ENCODE measurements around the gene PSTPIP1. TPM values are rescaled to one million over a fixed set of nuclear protein-coding genes. Genes with fewer than 3 reads are reported as not detected.

PSTPIP1 gene
- total RNA-seq, 2 experiments from 2014 or later: 1.5 to 27.4 TPM

DNA sequence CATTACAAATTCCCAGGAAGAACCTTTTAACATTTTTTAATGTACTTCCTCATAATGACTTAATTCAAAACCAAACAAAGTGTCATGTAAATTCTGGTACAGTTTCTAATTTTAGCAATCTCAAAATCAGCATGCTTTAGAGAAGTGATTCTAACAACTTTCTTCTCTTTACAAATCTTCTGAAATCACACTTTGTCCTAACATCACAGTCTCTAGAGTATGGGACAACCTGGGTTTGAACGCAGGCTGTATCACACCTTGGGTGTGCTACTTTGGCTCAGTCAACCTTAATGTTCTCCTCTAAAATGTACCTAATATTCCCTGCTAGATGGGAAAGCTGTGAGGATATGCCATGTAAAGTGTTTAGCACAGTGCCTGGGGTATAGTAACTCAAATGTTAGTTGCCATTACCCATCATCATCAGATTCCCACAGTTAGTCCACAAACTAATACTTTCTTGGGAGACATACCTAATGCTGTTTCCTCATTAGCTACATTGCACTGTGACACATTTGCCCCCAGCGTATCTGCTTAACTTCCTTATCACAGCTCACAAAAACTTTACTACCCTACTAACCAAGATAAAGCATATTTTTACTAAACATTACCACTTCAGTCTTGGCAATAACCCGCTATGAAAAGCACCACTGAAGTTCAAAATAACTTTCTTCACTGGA, 72.9 kb downstream of the PSTPIP1 start:
- no peak overlapping the region for H3K4me3 ChIP-seq (ENCODE audit: low read depth, low read length, poor library complexity, severe bottlenecking)
- H3K9me3 ChIP-seq (ENCODE audit: low read length): no peaks in the 10 kb centered on the region
- 0 out of 2 replicates have a peak, but pooled peaks cover 4% of the 10 kb centered on the region for H4K20me1 ChIP-seq (ENCODE audit: insufficient read depth, low read length)
- BruUV-seq (replicated peaks): no TSS peak
- no peak overlapping the region for H2AFZ ChIP-seq (ENCODE audit: low read length)
- no peaks in the 10 kb centered on the region for H3K36me3 ChIP-seq (ENCODE audit: insufficient read depth, low read length)
- H3K4me1 ChIP-seq (ENCODE audit: insufficient read depth, low read length, poor library complexity, severe bottlenecking): peaks cover 25% of the 10 kb centered on the region
- H3K9me2 ChIP-seq (ENCODE audit: insufficient read depth, low read length): no peaks in the 10 kb centered on the region
- POLR2A ChIA-PET: interaction anchor here (0.5 to 2.9 kb wide), 2 partner anchors 10 to 196 kb away, joined by 3 to 21 read pairs; no protein-coding TSS in a partner anchor
- H3K4me2 ChIP-seq (ENCODE audit: low read length): no peak overlapping the region; the same call in 1 of the 2 replicates
- DNase-seq (ENCODE audit: low spot score): no peak
- H3K27ac ChIP-seq (ENCODE audit: low read depth, low read length, poor library complexity, severe bottlenecking): no peak overlapping the region
- CTCF ChIA-PET (ENCODE audit: unreplicated experiment): no interaction called here
- intact Hi-C loops (cut with micrococcal nuclease; ENCODE audit: unreplicated experiment): no loop called here
- no peaks in the 10 kb centered on the region; the same call in 1 of the 2 replicates for H3K79me2 ChIP-seq (ENCODE audit: insufficient read depth, low read depth, low read length)
- TF ChIP-seq, protein P1, sequence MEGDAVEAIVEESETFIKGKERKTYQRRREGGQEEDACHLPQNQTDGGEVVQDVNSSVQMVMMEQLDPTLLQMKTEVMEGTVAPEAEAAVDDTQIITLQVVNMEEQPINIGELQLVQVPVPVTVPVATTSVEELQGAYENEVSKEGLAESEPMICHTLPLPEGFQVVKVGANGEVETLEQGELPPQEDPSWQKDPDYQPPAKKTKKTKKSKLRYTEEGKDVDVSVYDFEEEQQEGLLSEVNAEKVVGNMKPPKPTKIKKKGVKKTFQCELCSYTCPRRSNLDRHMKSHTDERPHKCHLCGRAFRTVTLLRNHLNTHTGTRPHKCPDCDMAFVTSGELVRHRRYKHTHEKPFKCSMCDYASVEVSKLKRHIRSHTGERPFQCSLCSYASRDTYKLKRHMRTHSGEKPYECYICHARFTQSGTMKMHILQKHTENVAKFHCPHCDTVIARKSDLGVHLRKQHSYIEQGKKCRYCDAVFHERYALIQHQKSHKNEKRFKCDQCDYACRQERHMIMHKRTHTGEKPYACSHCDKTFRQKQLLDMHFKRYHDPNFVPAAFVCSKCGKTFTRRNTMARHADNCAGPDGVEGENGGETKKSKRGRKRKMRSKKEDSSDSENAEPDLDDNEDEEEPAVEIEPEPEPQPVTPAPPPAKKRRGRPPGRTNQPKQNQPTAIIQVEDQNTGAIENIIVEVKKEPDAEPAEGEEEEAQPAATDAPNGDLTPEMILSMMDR (conservative IDR thresholded peaks at IDR 0.05; ENCODE audit: low read length): no peak
- no peak for TF ChIP-seq EZH2phosphoT487 (IDR thresholded peaks at IDR 0.05; ENCODE audit: borderline replicate concordance, low read depth, low read length)

DNA sequence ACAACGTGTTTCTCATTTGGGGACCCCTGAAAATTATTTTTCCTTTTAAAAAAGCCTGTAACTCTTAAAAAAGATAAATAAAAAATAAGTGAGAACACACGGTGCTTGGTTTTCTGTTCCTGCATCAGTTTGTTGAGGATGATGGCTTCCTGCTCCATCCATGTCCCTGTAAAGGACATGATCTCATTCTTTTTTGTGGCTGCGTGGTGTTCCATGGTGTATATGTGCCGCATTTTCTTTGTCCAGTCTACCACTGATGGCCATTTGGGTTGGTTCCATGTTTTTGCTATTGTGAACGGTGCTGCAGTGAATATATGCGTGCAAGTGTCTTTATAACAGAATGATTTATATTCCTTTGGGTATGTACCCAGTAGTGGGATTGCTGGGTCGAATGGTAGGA, 73.7 kb downstream of the PSTPIP1 start:
- no peak overlapping the region for H3K4me3 ChIP-seq (ENCODE audit: low read depth, low read length, poor library complexity, severe bottlenecking)
- H3K36me3 ChIP-seq (ENCODE audit: insufficient read depth, low read length): no peaks in the 10 kb centered on the region
- ChIA-PET CTCF (ENCODE audit: unreplicated experiment) (no interaction called here), POLR2A (interaction anchor here (0.5 to 2.9 kb wide), 2 partner anchors 11 to 197 kb away, joined by 3 to 21 read pairs; no protein-coding TSS in a partner anchor)
- no peaks in the 10 kb centered on the region for H3K9me2 ChIP-seq (ENCODE audit: insufficient read depth, low read length)
- no peak overlapping the region for H2AFZ ChIP-seq (ENCODE audit: low read length)
- DNase-seq (ENCODE audit: low spot score): no peak
- no peak overlapping the region for H3K27ac ChIP-seq (ENCODE audit: low read depth, low read length, poor library complexity, severe bottlenecking)
- TSS peak; percentile 61 for BruUV-seq (replicated peaks)
- peaks cover 25% of the 10 kb centered on the region for H3K4me1 ChIP-seq (ENCODE audit: insufficient read depth, low read length, poor library complexity, severe bottlenecking)
- TF ChIP-seq EZH2phosphoT487 (IDR thresholded peaks at IDR 0.05; ENCODE audit: borderline replicate concordance, low read depth, low read length): no peak
- TF ChIP-seq, protein P1 (conservative IDR thresholded peaks at IDR 0.05; ENCODE audit: low read length): no peak
- no peaks in the 10 kb centered on the region for H3K9me3 ChIP-seq (ENCODE audit: low read length)
- intact Hi-C loops (cut with micrococcal nuclease; ENCODE audit: unreplicated experiment): no loop called here
- H4K20me1 ChIP-seq (ENCODE audit: insufficient read depth, low read length): 0 out of 2 replicates have a peak, but pooled peaks cover 4% of the 10 kb centered on the region
- no peak overlapping the region for H3K4me2 ChIP-seq (ENCODE audit: low read length)
- H3K79me2 ChIP-seq (ENCODE audit: insufficient read depth, low read depth, low read length): no peaks in the 10 kb centered on the region; the same call in 1 of the 2 replicates

Measured in OCI-LY7 (cell line).